K562 (cell line): ENCODE data around the gene MFSD12. TPM values are rescaled to one million over a fixed set of nuclear protein-coding genes. Genes with fewer than 3 reads are reported as not detected.

ENCODE experiments used
- ATAC-seq: fragments of 200-7000 bp; cut with Tn5 transposase; 3 replicates; pipeline ENCODE4 v1.9.1; 2020; ENCODE audit warnings: moderate library complexity
- BruUV-seq: library from RNA; stranded (reverse); fragments of 400-500 nt; replicated peaks from 2 replicates; lab custom pipeline; 2021; lab: Mats Ljungman, UMichigan
- CTCF ChIA-PET: fragments of 300-600 bp; formaldehyde crosslinking; extraction: SDS; loops from one replicate; lab custom pipeline; 2021; ENCODE audit warnings: low intra/inter-chr PET ratio; lab: Yijun Ruan, JAX
- POLR2A ChIA-PET: fragments of 300-600, 350-650 bp; sonication (Branson Sonifier 250); formaldehyde crosslinking; extraction: SDS; loops from one replicate; lab custom pipeline; 2021; ENCODE audit warnings: antibody characterized with exemption, inconsistent platforms; lab: Yijun Ruan, JAX
- DNase-seq, 4 experiments: peaks; one replicate each; pipeline versions ENCODE4 v3.0.0 to v3.0.0-alpha.2; 2011 to 2018; ENCODE audit warnings: low spot score in 3 of 4, mixed read lengths in 3 of 4; ENCODE audit errors: extremely low read depth in 1 of 4
- FAIRE-seq: peaks from 2 replicates; lab custom pipeline; 2011; peaks lifted over from hg19 to GRCh38; lab: Jason Lieb, UNC
- H2AFZ ChIP-seq: 2 replicates; pipeline ENCODE4 v1.6.0; 2011; ENCODE audit warnings: low read depth, low read length, control low read depth, inconsistent platforms
- H3K27ac ChIP-seq: fragments of 200-600 bp; 3 replicates; pipeline ENCODE4 v1.8.0; 2011; ENCODE audit warnings: low read depth, mild to moderate bottlenecking, control low read depth, inconsistent platforms, low read length, moderate library complexity, mixed read lengths; ENCODE audit errors: extremely low read depth
- H3K27me3 ChIP-seq, 2 experiments: fragments of 300-600 bp in 1 of 2; 2 replicates in 1 of 2; 3 replicates in 1 of 2; pipeline versions ENCODE4 v1.6.0 to v1.8.0; 2011; ENCODE audit warnings: inconsistent platforms in 2 of 2, low read length in 2 of 2, mild to moderate bottlenecking in 1 of 2, mixed read lengths in 1 of 2, moderate library complexity in 1 of 2; ENCODE audit not compliant: control insufficient read depth in 2 of 2, insufficient read depth in 2 of 2
- H3K36me3 ChIP-seq: fragments of 300-600 bp; 3 replicates; pipeline ENCODE4 v1.8.0; 2011; ENCODE audit warnings: mild to moderate bottlenecking, low read length, inconsistent platforms; ENCODE audit not compliant: control insufficient read depth, insufficient read depth
- H3K4me1 ChIP-seq, 2 experiments: fragments of 200-600 bp in 1 of 2; replicated peaks in 1 of 2; 2 replicates in 1 of 2; 3 replicates in 1 of 2; pipeline versions ENCODE4 v1.5.1 to v1.8.0; 2011; ENCODE audit warnings: inconsistent platforms in 2 of 2, low read length in 2 of 2, mild to moderate bottlenecking in 1 of 2, mixed read lengths in 1 of 2, moderate library complexity in 1 of 2; ENCODE audit not compliant: control insufficient read depth in 2 of 2, insufficient read depth in 2 of 2
- H3K4me2 ChIP-seq: 2 replicates; pipeline ENCODE4 v1.6.1; 2011; ENCODE audit warnings: low read length, control low read depth, inconsistent platforms, mixed read lengths; ENCODE audit not compliant: insufficient read depth
- H3K4me3 ChIP-seq: fragments of 200-600 bp; sonication (generic), shearing (Covaris generic); 2 replicates; pipeline ENCODE4 v1.5.1; 2016; ENCODE audit warnings: control low read depth, inconsistent platforms
- H3K79me2 ChIP-seq: fragments of 200-600 bp; 3 replicates; pipeline ENCODE4 v1.8.0; 2011; ENCODE audit warnings: low read length, inconsistent platforms; ENCODE audit not compliant: control insufficient read depth, insufficient read depth
- H3K9ac ChIP-seq, 2 experiments: 2 replicates each; pipeline versions ENCODE4 v1.6.0 to v1.6.1; 2011; ENCODE audit warnings: low read depth in 2 of 2, low read length in 2 of 2, control low read depth in 1 of 2, inconsistent platforms in 1 of 2, mild to moderate bottlenecking in 1 of 2, mixed read lengths in 1 of 2; ENCODE audit not compliant: insufficient read depth in 1 of 2
- H3K9me1 ChIP-seq: one replicate; pipeline ENCODE4 v1.6.0; 2011; ENCODE audit warnings: inconsistent platforms, mild to moderate bottlenecking, low read length, moderate library complexity; ENCODE audit not compliant: control insufficient read depth, insufficient read depth
- H3K9me3 ChIP-seq: replicated peaks from 2 replicates; pipeline ENCODE4 v1.5.1; 2011; ENCODE audit warnings: low read depth, low read length, inconsistent platforms; ENCODE audit not compliant: control insufficient read depth, insufficient read depth
- H4K20me1 ChIP-seq: replicated peaks from 2 replicates; pipeline ENCODE4 v1.6.1; 2011; ENCODE audit warnings: low read length, inconsistent platforms, mixed read lengths; ENCODE audit not compliant: control insufficient read depth, insufficient read depth
- AFF4 ChIP-seq: sonication (generic); formaldehyde crosslinking; IDR thresholded peaks from 2 replicates; pipeline ENCODE4 v1.8.0; 2023; ENCODE audit warnings: mild to moderate bottlenecking, missing genetic modification reagents
- BCOR ChIP-seq: fragments of 450-650 bp; IDR thresholded peaks from 2 replicates; pipeline ENCODE4 v1.6.1; 2016
- ESRRA ChIP-seq: fragments of 450-650 bp; IDR thresholded peaks from 2 replicates; pipeline ENCODE4 v1.6.1; 2014; ENCODE audit warnings: low read depth, mild to moderate bottlenecking, moderate library complexity, borderline replicate concordance
- FOXP1 ChIP-seq: sonication (generic); formaldehyde crosslinking; IDR thresholded peaks from 2 replicates; pipeline ENCODE4 v1.8.0; 2022; ENCODE audit warnings: mild to moderate bottlenecking, missing genetic modification reagents
- KLF10 ChIP-seq: fragments of 250-450 bp; sonication (Bioruptor Pico); IDR thresholded peaks from 2 replicates; pipeline ENCODE4 v1.6.1; 2021; ENCODE audit warnings: matching md5 sums
- NFIC ChIP-seq: fragments of 450-650 bp; IDR thresholded peaks from 2 replicates; pipeline ENCODE4 v1.6.1; 2017; ENCODE audit warnings: mild to moderate bottlenecking, inconsistent platforms
- NFIX ChIP-seq: fragments of 250-450 bp; sonication (Bioruptor Pico); IDR thresholded peaks from 2 replicates; pipeline ENCODE4 v1.4.0; 2020; ENCODE audit warnings: low read depth, mild to moderate bottlenecking, moderate library complexity
- PML ChIP-seq: IDR thresholded peaks from 2 replicates; pipeline ENCODE4 v1.6.1; 2012; ENCODE audit warnings: low read length, inconsistent platforms
- RFX5 ChIP-seq: IDR thresholded peaks from 2 replicates; pipeline ENCODE4 v1.6.1; 2011; ENCODE audit warnings: low read depth, mild to moderate bottlenecking, improper control_type of control experiment, low read length
- TBL1XR1 ChIP-seq, 2 experiments: IDR thresholded peaks; 2 replicates each; pipeline ENCODE4 v1.6.1; 2012; ENCODE audit warnings: improper control_type of control experiment in 2 of 2, low read length in 2 of 2, mild to moderate bottlenecking in 1 of 2
- TRIM28 ChIP-seq: fragments of 450-650 bp; IDR thresholded peaks from 2 replicates; pipeline ENCODE4 v1.6.1; 2017
- ZBTB9 ChIP-seq: fragments of 450-650 bp; formaldehyde crosslinking; IDR thresholded peaks from 2 replicates; pipeline ENCODE4 v1.4.0; 2020; ENCODE audit warnings: mild to moderate bottlenecking, moderate library complexity
- ZFPM2 ChIP-seq: fragments of 250-450 bp; sonication (Bioruptor Pico); IDR thresholded peaks from 2 replicates; pipeline ENCODE4 v1.5.1; 2022; ENCODE audit warnings: mild to moderate bottlenecking
- ZKSCAN1 ChIP-seq: fragments of 150-350 bp; IDR thresholded peaks from 2 replicates; pipeline ENCODE4 v1.6.1; 2016; ENCODE audit warnings: low read depth, low read length
- ZNF165 ChIP-seq: fragments of 250-450 bp; sonication (Bioruptor Pico); IDR thresholded peaks from 2 replicates; pipeline ENCODE4 v1.4.0; 2020; ENCODE audit warnings: borderline replicate concordance
- ZNF282 ChIP-seq: sonication (generic); formaldehyde crosslinking; IDR thresholded peaks from 2 replicates; pipeline ENCODE4 v1.8.1; 2023; ENCODE audit warnings: missing genetic modification reagents
- WGBS: fragments of 100-300 bp; shearing (Covaris generic); methylation state at CpG from one replicate; pipeline ENCODE4 v1.1.6; 2016; ENCODE audit warnings: low coverage, mixed read lengths; ENCODE audit not compliant: insufficient coverage; ENCODE audit errors: missing lambda C conversion rate; 5-methylcytosine and 5-hydroxymethylcytosine counted together
- in situ Hi-C: fragments of 300-500 bp; cut with MboI; formaldehyde crosslinking; loops from 4 replicates; pipeline ENCODE4 v1.15.0; 2018; ENCODE audit warnings: inconsistent platforms, mixed read lengths
- intact Hi-C: fragments of 100-400 bp; cut with micrococcal nuclease; formaldehyde crosslinking; loops from 2 replicates; pipeline ENCODE4 v1.14.2; 2022
- polyA plus RNA-seq, 8 experiments: library from polyadenylated mRNA; depleted of rRNA in 4 of 8; stranded (reverse) in 5 of 8; unstranded in 3 of 8; fragments of >200 nt; fragmentation: Nextera tagmentation in 2 of 8; fragmentation: Illumina TruSeq in 1 of 8; extraction: Ambion mirVana in 2 of 8; extraction: Trizol in 1 of 8; gene quantifications; 2 replicates each; pipeline versions ENCODE4 v1.2.1 to v1.2.3, GENCODE V29; 2011 to 2014; ENCODE audit warnings: inconsistent platforms in 1 of 8, missing spikeins in 1 of 8
- total RNA-seq, 7 experiments: library from RNA; depleted of rRNA in 6 of 7; stranded (reverse); fragments of >200 nt in 6 of 7; fragmentation: Illumina TruSeq in 2 of 7; extraction: Trizol in 2 of 7; gene quantifications; 2 replicates each; pipeline versions ENCODE4 v1.2.1 to v1.2.3, GENCODE V29; 2011 to 2021; ENCODE audit warnings: low replicate concordance in 1 of 7

MFSD12 gene
- total and polyA plus RNA-seq, 9 of the 15 experiments (the other 6 are each of a cell fraction or from before 2014, with no cell fraction given): 0.69 to 112 (median 31.8) TPM

- no peak for TF ChIP-seq RFX5
These were observed 11.7 kb downstream of the MFSD12 start (continued) for GRCh38 chr19:3545669-3546034.

GRCh38 chr19:3544742-3545668, 12.4 kb downstream of the MFSD12 start:
- FAIRE-seq (peak; percentile 93), DNase-seq (peak; percentile 81 to 85 (median 84)), ATAC-seq (peak; percentile 93)
- in situ Hi-C loops: no loop called here
- Histone ChIP-seq H3K4me3 (no peak overlapping the region), H3K9ac (0 out of 4 replicates have a peak overlapping the region, but pooled peaks of 1 of the 2 experiments have one; percentile 6), H2AFZ (no peak overlapping the region), H3K36me3 (peaks cover 65% of the 10 kb centered on the region; the same call in 2 of the 3 replicates), H3K79me2 (no peaks in the 10 kb centered on the region), H3K4me1 (peaks cover 0 to 49% of the 10 kb centered on the region in 2 experiments; a peak in 3 of 5 replicates), H3K4me2 (no peak overlapping the region), H4K20me1 (peaks cover 5% of the 10 kb centered on the region; the same call in 1 of the 2 replicates), H3K27ac (no peak overlapping the region), H3K9me3 (no peaks in the 10 kb centered on the region), H3K9me1 (no peaks in the 10 kb centered on the region), H3K27me3 (no peaks in the 10 kb centered on the region)
- intact Hi-C loops: loop anchor here (1.0 to 10.0 kb wide), 2 partner anchors 32 to 60 kb away; partner anchors contain the start of gene TBXA2R
- POLR2A ChIA-PET: interaction anchor here (0.6 to 1.3 kb wide), 4 partner anchors 12 to 126 kb away, joined by 3 to 5 read pairs (median 3); partner anchors contain the start of gene MFSD12
- BruUV-seq: no TSS peak
- WGBS: 31% methylated on average over 12 of the region's 30 CpGs
- CTCF ChIA-PET: interaction anchor here (0.6 to 2.1 kb wide), 4 partner anchors 29 to 308 kb away, joined by 3 to 19 read pairs (median 4); no protein-coding TSS in a partner anchor
- TF ChIP-seq ZNF282 (CRISPR knock-in tag): peak; percentile 58; the same call in 1 of the 2 replicates
- no peak for TF ChIP-seq AFF4 (CRISPR knock-in tag)
- TF ChIP-seq PML: no peak
- TF ChIP-seq ZBTB9 (CRISPR knock-in tag): no peak
- peak; percentile 91 for TF ChIP-seq BCOR
- TF ChIP-seq FOXP1: no peak
- TF ChIP-seq ZNF165 (CRISPR knock-in tag): no peak
- TF ChIP-seq TBL1XR1 (IDR thresholded peaks at IDR 0.05; ENCODE audit: low read length in 2 of 2): no peak
- no peak for TF ChIP-seq KLF10 (CRISPR knock-in tag)
- peak; percentile 56; the same call in 1 of the 2 replicates for TF ChIP-seq ESRRA
- peak; percentile 26; the same call in 1 of the 2 replicates for TF ChIP-seq NFIC
- TF ChIP-seq NFIX (CRISPR knock-in tag): no peak
- TF ChIP-seq ZKSCAN1: no peak
- TF ChIP-seq TRIM28: no peak
- TF ChIP-seq ZFPM2 (CRISPR knock-in tag): no peak
